GM19193 (cell line): ENCODE data around the gene RYR2.

Experiments
- POLR2A ChIP-seq: IDR thresholded peaks from 4 replicates; pipeline ENCODE4 v1.6.1; 2011; ENCODE audit not compliant: insufficient read depth, insufficient read length; ENCODE audit errors: extremely low read depth

RYR2 gene

GRCh38 chr1:237568955-237569354 is 527.0 kb downstream of the RYR2 start:
- TF ChIP-seq POLR2A = no peak

GRCh38 chr1:237570530-237570929 is 528.5 kb downstream of the RYR2 start:
- no peak for TF ChIP-seq POLR2A

DNA sequence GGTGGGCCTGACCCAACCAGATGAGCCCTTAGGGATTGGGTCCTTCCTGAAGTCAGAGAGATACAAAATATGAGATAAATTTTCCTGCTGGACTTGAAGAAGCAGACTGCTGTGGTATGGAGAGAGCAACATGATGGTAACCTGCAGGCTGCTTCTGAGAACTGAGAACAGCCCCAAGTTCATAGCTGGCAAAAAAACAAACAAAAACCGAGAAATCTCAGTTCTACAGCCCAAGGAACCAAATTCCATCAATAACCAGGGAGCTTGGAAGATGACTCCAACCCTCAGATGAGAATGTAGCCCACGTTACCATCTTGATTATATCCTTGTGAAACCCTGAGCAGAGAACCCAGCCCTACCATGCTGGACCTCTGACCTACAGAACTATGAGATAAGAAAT is 532.6 kb downstream of the RYR2 start:
- no peak for TF ChIP-seq POLR2A

DNA sequence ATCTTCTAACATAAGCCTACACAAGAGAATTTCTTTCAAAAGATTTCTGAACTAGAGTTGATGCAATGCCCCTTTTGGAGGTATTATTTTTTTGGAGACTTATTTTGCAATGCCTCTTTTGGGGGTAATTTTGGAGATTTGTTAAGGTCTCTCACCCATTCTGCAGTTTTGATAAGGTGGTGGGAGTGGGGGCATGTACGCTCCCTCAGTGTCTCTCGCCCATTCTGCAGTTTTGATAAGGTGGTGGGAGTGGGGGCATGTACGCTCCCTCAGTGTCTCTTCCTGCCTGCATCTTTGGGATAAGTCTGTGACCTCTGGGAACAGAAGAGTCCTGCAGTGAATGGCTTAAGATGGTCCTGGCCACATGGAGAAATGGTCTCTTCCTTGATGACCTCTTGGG is 536.6 kb downstream of the RYR2 start:
- TF ChIP-seq POLR2A = no peak

DNA sequence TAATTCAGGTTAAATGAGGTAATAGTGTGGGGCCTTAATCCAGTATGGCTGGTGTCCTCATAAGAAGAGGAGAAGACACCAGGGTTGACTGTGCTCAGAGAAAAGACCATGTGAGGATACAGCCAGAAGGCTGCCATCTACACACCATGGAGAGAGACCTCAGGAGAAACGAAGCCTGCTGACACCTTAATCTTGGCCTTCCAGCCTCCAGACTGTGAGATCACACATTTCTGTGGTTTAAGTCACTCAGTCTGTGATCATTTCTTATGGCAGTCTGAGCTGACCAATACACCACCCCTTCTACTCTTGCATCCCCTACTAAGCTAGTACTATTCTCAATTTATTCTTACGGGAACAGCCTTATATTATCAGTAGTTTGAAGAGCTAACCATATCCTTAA is 538.7 kb downstream of the RYR2 start:
- TF ChIP-seq POLR2A = no peak

- no peak for TF ChIP-seq POLR2A
Measured at GRCh38 chr1:237583270-237583669, 541.3 kb downstream of the RYR2 start.

DNA sequence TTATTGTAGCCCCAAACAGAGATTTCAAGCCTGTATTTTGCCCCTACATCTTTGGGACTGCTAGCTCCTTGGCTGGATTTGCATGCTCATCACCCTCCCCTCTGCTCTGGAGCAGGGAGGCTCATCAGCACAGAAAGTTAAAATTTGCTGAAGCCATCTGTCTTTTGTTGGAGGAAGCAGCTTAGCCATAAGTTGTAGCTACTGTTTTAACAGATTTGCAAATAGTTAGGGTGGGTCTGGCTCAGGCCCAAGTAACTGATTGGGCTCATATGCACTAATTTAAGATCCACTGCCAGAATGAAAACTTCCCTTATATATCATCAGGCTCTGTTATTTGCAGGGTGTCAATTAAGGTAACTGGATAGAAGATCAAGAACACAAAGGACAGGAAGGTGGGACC is 541.8 kb downstream of the RYR2 start:
- no peak for TF ChIP-seq POLR2A

GRCh38 chr1:237590386-237590785 is 548.4 kb downstream of the RYR2 start:
- no peak for TF ChIP-seq POLR2A

DNA sequence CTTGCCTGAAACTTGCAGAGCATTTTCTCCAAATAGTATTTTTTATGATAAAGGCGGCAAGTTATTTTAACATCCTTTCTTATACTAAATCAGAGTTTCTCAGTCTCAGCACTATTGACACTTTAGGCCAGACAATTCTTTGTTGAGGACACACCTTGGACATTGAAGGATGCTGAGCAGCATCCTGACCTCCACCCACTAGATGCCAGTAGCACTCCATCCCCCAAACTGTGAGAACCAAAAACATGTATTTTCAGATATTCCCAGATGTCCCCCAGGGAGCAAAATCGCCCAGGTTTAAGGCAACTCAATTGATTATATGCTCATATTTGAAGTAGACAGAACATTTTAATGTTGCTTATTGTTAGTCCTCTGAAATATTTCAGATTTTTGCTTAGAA is 549.4 kb downstream of the RYR2 start:
- TF ChIP-seq POLR2A = no peak

DNA sequence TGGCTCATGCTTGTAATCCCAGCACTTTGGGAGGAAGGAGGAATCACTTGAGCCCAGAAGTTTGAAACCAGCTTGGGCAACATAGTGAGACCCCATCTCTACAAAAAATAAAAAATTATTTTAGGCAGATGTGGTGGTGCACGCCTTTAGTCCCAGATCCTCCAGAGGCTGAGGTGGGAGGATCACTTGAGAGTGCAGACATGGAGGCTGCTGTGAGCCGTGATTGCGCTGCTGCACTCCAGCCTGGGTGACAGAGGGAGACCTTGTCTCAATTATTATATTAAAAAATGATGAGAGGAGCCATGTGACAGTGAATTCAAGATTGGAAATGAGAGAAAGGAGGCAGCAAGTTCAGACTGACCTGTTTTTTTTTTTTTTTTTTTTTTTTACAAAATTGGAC is 566.4 kb downstream of the RYR2 start:
- TF ChIP-seq POLR2A = no peak

GRCh38 chr1:237610157-237610556 is 568.2 kb downstream of the RYR2 start:
- TF ChIP-seq POLR2A = no peak

GRCh38 chr1:237613984-237614383 is 572.0 kb downstream of the RYR2 start:
- no peak for TF ChIP-seq POLR2A

- no peak for TF ChIP-seq POLR2A
Measured at GRCh38 chr1:237619553-237619952, 577.6 kb downstream of the RYR2 start.

GRCh38 chr1:237634922-237635321 is 592.9 kb downstream of the RYR2 start:
- TF ChIP-seq POLR2A = no peak

- TF ChIP-seq POLR2A = no peak
Measured at GRCh38 chr1:237638555-237638954, 596.6 kb downstream of the RYR2 start.

DNA sequence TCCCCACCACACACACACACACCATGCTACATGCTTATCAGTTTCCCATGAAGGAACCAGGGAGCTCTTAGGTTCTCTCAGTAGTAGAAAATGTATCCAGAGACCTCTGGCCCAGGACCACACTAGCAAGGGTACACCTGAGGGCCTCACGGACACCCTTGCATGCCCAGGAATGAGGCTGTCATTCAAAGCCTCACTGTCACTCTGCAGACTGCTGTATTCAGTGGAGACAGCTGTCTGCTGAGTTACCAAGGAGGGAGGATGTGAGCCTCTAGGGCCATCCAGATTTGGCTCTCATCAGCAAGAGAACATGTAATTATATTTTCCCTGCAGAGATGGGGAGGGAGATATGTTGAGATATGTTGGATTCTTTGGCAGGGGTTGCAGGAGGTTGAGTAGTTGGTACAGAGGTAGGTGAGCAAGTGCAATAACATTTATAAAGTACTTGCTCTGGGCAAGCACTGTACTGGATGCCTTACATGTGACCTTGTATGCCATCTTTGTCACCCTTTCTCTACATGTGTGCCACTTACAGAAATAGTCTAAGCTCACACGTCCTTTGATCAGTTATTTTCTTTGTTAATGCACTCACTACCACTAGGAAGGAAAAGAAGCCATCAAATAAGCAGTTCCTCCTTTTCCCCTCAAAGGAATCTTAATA is 598.2 kb downstream of the RYR2 start:
- no peak for TF ChIP-seq POLR2A

DNA sequence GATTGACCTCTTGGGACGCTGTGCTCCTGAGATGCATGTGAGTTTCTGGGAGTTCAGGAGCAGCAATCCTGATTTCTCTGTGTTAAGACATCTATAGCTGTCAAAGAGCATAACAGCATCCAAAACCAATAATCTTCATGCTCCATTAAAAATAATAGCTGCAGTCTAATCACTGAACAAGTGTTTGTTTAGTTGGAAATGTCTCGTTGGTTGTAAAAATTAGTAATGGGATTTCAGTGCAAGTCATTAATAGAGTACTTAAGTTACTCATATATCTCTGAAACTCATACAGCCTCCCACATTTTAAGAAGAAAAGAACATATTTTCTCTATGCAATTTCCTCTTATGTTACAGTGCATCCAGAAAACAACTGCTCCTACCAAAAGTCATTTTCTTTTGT is 599.0 kb downstream of the RYR2 start:
- TF ChIP-seq POLR2A = no peak

- no peak for TF ChIP-seq POLR2A
Measured at GRCh38 chr1:237650809-237651208, 608.8 kb downstream of the RYR2 start.

- no peak for TF ChIP-seq POLR2A
Measured at GRCh38 chr1:237655778-237656177, 613.8 kb downstream of the RYR2 start.
